GM11168 (cell line): Measurements from ENCODE around the gene IKZF2.

ENCODE experiments used
- in situ Hi-C: fragments of 300-500 bp; cut with MboI; formaldehyde crosslinking; loops from one replicate; pipeline ENCODE4 v1.12.0; 2022; ENCODE audit warnings: low sequenced_read_pairs; ENCODE audit not compliant: unreplicated experiment

IKZF2 gene

DNA sequence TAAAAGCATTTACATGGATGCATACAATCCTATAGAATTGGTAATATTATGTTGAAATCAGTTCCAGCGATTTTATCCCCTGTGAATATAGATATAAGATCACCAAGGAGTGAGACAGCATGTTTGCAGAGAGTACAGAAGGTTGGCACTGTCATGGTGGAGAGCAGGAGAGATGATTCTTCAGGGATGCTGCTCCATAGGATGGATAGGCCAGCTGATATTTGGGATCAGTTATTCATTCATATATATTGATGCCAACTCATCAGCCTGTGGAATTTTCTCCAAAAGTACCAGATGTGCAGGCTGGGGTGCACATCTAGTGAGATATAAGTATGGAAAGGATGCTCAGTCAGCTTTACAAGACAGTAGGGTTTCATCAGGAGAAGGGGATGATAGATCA is 139.9 kb downstream of the IKZF2 start:
- in situ Hi-C loops = no loop called here

- in situ Hi-C loops = no loop called here
Measured at GRCh38 chr2:213010106-213010779, 141.2 kb downstream of the IKZF2 start.

- in situ Hi-C loops = no loop called here
Measured at GRCh38 chr2:213007290-213007838, 144.0 kb downstream of the IKZF2 start.

- in situ Hi-C loops = no loop called here
Measured at GRCh38 chr2:213004197-213004821, 147.1 kb downstream of the IKZF2 start.

GRCh38 chr2:213002383-213002782 is 149.0 kb downstream of the IKZF2 start:
- in situ Hi-C loops = no loop called here

- in situ Hi-C loops = no loop called here
Measured at GRCh38 chr2:213001297-213001910, 150.0 kb downstream of the IKZF2 start.

- in situ Hi-C loops = no loop called here
Measured at GRCh38 chr2:212998626-212999359, 152.6 kb downstream of the IKZF2 start.

DNA sequence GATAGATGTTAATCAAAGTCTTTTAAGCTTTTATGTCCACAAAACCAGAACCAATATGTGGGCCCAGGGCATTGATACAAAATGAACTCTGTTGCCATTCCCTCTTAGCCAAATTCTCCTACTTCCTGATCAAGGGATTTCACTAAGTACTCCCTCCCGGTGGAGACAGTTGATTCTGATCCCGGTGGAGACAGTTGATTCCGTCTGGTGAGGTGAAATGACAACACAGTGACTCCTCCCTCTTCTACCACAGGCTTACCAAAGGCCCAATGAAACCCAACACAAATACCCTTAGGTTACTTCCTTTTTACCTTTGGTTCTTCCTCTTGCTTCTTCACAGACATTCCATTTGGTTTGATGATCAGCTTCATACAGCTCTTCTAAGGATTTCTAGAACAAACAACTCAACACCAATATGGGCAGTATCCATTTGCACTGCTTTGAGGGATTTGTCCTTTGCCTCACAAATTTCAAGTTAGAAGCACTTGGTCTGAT is 153.8 kb downstream of the IKZF2 start:
- in situ Hi-C loops = no loop called here

- in situ Hi-C loops = no loop called here
Measured at GRCh38 chr2:212995920-212996319, 155.5 kb downstream of the IKZF2 start.

DNA sequence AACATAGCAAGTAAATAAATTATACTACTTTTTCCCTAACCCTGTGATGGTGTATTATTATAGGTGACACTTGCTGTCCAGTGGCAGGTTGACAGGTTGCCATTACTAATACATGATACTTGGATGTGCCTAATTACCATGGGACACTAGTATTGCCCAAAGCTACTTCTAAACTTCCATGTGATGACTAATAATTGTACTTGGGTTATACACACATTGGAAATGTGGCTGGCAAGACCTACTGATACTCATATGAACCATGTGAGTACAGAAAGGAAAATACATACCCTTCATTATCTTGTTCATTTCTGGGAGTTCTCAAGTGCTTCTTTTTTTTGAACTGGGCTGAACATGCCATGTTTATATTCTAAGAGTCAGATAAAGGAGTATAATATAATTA is 156.4 kb downstream of the IKZF2 start:
- in situ Hi-C loops = no loop called here

GRCh38 chr2:212991120-212991519 is 160.3 kb downstream of the IKZF2 start:
- in situ Hi-C loops = no loop called here

GRCh38 chr2:212990697-212991096 is 160.7 kb downstream of the IKZF2 start:
- in situ Hi-C loops = no loop called here

- in situ Hi-C loops = no loop called here
Measured at GRCh38 chr2:212987492-212987891, 163.9 kb downstream of the IKZF2 start.

DNA sequence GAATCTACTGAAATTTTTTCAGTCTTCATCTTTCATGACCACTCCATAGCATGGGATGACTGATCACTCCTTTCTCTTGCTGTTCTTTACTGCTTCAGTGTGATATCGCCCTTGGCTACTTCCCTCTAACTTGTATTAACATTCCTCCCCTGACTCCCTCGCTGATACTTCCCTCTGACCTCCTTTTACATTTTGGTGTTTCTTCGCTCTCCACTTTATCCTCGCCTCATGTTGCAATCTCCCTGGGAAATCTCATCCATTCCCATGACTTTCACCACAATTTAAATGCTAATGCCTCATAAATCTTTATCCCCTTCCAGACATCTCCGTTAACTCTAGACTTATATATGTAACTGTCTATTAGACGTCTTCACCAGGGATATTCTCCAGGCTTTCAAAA is 167.3 kb downstream of the IKZF2 start:
- in situ Hi-C loops = no loop called here

DNA sequence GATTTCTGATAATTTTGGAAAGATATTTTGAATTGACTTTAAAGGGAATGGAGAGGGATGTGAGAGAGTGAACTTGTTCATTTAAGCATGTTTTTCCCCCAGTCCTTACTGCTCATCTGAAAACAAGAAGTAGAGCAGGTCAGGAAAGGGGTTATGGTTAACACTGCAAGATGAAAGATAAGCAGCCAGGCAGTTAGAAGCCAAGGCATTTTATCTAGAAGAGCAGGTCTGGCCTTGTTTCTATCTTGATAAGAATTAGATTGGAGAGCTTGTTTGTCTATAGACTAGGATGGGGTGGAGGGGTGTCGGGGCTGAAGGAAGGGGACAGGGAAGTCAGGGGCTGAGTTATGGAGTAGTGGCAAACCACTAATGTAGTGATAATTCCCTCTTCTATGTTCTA is 171.6 kb downstream of the IKZF2 start:
- in situ Hi-C loops = no loop called here

DNA sequence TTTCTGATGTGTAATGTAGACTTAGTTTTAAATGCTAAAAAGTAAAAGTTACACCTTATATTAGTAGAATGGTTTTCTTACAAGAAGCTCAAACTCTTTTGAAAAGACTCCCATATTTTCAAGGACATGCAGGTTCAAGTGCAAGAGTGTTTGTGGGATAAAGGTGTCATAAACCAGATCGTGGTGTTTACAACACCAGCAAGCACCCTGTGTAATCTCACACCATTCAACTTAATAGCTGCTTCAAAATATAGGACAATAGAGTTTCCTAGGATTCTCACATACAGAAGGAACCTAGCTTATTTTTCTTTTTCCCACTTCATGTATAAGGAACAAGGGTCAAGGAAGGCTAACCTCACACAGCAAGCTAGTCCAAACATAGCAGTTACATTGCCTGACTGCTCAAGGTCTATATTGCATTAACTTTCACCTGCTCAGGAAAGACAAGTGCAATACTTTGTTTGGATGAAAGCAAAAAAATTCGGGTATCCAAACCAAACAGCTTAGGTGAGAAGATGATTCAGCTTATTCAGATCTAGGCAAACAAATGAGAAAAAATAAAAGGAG is 172.3 kb downstream of the IKZF2 start:
- in situ Hi-C loops = no loop called here

DNA sequence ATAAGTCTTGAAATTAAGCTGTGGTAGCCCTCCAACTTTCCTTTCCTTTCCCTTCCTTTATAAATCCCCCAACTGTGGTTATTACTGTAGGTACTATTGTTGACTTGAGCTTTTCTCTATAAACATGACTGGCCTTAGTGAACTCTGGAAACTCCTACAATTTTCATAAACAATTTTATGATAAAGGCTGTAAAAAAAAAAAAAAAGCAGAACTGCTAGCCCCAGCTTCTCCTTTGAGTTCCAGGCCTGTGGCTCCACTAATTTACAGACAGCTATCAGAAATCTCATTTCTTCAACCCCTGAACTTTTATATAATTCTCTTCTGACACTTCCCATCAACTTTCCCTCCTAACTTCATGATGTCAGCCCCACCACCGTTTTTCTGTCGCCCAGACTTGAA is 174.3 kb downstream of the IKZF2 start:
- in situ Hi-C loops = no loop called here

GRCh38 chr2:212975333-212975732 is 176.1 kb downstream of the IKZF2 start:
- in situ Hi-C loops = no loop called here

DNA sequence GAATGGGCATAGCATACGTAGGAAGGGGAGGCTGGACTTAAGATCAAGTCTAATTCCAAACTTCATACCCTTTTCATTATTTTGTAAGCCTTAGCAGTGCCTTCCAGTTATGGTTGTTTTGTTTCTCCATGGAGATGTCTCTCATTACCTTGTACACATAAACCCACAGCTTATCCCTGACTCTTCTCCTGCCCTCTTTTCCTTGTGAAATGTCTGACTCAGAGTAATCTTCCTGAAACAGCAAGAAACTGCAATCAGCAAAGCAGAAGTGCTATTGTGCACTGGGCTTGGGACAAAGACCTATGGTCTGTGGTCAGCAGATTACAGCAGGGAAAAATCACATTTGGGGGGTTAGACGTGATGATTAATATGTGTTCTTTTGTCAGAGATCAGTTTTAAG is 176.7 kb downstream of the IKZF2 start:
- in situ Hi-C loops = no loop called here

DNA sequence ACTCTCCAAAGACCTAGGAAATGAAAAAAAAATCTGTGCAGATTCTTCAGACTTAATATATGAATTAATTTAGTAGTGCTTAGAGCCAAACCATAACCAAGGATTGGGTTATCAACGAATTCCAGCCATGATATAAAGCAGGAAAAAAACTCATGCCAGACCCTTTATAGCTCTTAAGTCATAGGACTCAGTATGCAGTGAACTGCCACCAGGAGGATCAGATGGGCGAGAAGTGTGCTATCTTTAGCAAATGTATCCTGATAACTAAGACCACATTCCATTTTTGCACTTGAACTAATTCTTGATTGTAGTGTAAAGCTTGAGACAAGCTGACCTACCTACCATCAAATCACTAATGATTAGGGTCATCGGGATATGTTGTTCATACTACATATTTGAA is 178.1 kb downstream of the IKZF2 start:
- in situ Hi-C loops = no loop called here
